Activated CD8-positive, alpha-beta memory T cell treated with anti-CD3 and anti-CD28 coated beads, Interleukin-2, amount 50 U/mL, for 24 hours (primary cell): ENCODE data around the gene C4orf51.

Experiments
- DNase-seq: peaks from one replicate; pipeline ENCODE4 v3.0.0-alpha.2; 2020; ENCODE audit errors: extremely low read depth

C4orf51 gene

DNA sequence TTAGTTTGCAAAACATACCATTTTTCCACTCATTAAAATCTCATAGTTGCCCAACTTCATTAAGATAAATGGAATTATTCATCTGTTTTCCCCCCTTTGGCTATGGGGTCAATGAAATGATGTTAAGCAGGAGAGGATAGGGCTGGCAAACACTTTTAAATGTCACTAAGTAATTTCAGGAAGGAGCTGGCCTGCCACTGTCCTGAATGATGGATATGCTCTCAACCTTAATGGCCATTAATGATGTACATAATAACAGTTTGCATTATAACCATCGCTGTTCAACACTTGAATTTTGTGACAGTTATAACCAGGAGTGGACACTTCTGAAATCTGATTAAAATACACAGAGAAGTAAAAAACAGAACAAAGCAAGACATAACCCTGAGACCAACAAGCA lies 77.2 kb downstream of the C4orf51 start:
- DNase-seq: no peak

DNA sequence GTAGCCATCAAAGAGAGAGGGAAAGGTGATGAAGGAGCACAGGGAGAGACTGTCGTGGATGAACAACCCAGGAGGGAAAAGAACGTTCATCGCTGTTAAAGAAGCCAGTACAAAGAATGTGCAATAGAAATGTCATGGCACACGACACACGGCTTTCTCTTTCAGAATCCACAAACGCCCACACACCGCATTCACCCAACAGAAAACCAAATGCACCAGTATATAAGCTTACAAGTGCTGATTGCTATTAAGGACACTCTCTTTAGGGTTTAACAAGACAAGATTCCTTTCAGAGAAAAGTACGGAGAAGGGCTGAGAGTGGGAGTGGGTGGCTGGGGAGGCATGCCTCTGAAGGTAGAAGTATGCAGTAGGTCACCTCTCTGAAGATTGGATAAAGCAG lies 80.2 kb downstream of the C4orf51 start:
- DNase-seq: no peak

DNA sequence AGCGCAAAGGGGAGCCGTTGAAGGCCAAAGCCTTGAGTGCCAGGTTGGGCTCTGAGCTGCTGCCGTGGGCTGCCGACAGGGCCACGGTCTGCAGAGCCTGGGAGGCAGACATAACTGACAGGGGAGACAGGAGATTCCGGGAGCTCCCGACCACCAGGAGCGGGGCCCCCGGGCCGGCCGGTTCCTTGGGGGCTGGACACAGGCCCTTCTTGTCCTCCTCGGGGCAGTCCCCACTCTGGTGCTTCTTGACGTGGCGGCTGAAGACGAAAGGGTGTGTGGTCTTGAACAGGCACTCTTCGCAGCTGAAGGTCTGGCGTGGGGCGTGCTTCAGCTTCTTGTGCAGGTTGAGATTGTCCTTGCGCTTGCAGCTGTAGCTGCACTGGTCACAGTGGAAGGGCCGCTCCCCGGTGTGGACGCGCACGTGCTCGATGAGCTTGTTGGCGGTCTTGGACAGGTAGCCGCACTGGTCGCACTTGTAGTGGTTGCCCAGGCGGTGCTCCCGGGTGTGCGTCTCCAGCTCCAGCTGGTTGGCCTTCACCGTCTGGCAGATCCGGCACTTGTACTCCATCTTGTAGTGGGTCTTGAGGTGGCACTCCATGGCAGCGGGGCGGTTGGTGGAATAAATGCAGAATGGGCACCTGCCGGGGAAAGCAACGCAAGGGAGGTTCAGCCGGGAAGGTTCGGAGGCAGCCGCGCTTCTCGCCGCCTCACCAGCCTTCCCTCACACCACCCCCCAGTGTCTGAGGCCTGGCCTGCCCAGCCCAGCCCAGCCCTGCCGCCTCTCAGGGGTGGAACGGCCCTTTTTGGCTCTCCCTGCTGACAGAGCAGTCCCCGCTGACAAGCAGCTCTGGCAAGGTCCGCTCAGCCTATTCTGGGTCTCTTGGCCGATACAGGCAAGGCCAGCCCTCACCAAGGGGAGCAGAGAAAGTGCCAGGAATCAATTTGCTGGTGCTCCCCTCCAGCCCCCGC lies 81.3 kb downstream of the C4orf51 start:
- DNase-seq: no peak

DNA sequence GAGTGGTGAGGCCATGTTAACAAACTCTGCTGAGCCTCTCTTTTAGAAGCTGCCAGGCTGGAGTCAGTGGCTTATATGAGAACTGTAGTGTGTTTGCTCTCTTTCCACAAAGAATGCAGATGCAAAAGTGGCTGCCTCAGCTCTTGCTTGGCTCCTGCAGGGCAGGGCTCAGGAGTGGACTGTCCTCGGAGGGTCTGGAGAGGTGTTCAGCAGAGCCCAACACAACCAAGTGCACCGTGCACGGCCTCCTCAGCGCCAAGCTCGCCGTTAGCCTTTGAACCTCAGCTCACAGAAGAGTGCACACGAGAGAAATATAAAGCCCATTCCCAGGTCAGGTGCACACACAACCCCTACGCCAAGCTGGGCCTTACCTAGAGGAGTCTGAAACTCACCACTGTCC lies 82.8 kb downstream of the C4orf51 start:
- DNase-seq: no peak

- no peak for DNase-seq
Observed at GRCh38 chr4:145763399-145763798, 83.5 kb downstream of the C4orf51 start.

- DNase-seq: no peak
Observed at GRCh38 chr4:145766273-145766672, 86.3 kb downstream of the C4orf51 start.

DNA sequence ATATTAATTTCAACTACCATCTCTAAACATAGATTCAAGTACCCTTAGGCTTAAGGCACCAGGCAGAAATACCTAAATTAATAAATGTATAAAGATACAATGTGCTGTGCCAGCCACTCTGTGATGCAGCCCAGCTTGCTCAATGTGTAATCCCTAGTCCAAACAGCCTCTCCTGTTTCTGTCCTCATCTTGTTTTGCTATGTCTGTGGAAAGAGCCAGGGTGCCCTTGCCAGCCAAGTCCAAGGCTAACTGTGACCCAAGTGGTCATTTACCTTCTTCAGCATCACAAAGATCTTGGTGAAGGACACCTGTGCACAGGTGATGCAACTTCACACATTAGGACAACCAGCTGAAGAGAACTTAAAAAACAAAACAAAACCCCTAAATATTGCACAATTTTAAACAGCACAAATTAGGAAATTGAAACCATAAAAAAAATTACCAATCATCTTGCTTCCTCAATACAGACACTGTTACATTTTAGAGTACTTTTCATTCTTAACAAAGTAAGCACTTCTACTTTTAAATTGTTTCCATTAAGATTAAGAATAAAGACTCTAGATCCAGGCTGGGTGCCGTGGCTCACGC lies 89.6 kb downstream of the C4orf51 start:
- DNase-seq: no peak

GRCh38 chr4:145770124-145770523 lies 90.2 kb downstream of the C4orf51 start:
- DNase-seq: no peak

DNA sequence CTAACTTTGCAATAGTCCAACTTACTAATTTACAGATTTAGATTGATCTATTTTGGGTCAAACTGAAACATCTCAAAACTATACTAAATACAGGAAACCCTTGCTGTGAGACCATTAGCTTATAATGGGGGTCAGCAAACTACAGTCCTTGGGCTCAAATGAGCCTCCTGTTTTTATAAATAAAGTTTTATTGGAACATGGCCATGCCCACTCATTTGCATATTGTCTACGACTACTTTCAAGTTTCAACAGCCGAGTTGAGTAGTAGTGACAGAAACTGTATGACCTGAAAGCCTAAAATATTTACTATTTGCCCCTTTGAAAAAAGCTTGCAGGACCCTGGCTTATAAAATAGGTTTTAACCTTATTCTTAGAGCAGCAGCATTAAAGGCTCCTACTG lies 92.4 kb downstream of the C4orf51 start:
- no peak for DNase-seq

DNA sequence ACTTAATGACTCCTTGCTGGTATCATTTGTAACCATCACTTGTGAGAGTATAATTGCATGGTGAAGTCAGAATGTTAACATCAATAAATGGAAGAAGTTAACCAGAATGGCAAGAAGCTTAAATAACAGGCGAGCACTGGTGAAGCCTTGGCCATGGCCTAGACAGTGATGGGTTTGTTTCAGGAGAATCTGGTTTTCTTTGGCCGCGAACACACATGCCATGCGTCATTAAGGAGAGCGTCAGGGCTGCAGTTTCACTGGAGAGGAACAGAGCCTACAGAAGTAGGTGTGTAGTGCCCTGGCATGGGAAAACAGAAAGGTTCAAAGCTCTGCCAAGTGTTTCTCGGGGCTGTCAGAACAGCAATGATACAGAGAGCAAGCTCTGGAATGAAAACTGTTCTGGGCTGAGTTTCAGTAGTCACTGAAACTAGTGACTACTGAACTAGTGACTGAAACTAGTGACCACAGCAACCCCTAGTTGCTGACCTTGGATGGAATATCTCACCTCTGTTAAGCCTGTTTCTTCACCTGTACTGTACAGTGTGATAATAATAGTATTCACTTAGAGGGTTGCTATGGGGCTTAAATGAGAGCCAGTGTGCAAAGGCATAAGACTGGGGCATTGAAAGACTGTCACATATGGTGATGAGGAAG lies 93.8 kb downstream of the C4orf51 start:
- no peak for DNase-seq

GRCh38 chr4:145774473-145774872 lies 94.5 kb downstream of the C4orf51 start:
- no peak for DNase-seq

DNA sequence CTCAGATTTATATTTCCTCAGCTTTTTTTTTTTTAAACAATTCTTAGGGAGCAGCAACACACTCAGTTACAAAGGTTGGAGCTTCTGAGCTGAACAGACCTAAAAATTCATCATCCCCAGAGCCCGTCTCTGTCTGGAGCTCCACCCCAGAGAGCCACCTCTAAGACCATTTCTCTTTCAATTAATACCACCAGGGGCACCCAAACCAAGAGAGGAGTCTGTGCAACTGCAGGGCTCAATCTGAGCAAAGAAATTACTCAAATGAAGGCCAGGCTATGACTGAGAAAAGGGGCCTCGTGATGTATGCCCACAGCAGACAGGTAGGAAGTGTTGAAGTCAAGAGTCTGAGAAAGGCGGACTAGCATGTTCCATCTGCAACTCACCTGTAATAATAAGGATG lies 95.5 kb downstream of the C4orf51 start:
- no peak for DNase-seq

- no peak for DNase-seq
Observed at GRCh38 chr4:145776208-145776607, 96.3 kb downstream of the C4orf51 start.

- no peak for DNase-seq
Observed at GRCh38 chr4:145779319-145779801, 99.4 kb downstream of the C4orf51 start.

GRCh38 chr4:145781351-145781750 lies 101.4 kb downstream of the C4orf51 start:
- no peak for DNase-seq
